CD4-positive, alpha-beta T cell treated with Interleukin-10 for 1 hour (primary cell): ENCODE data around the gene COL5A2.

ENCODE experiments used
- DNase-seq: peaks from one replicate; pipeline ENCODE4 v3.0.0-alpha.2; 2020

Gene COL5A2

GRCh38 chr2:189046320-189046719 is 133.2 kb downstream of the COL5A2 start:
- no peak for DNase-seq

- no peak for DNase-seq
Measured at GRCh38 chr2:189045836-189046235, 133.7 kb downstream of the COL5A2 start.

- no peak for DNase-seq
Measured at GRCh38 chr2:189037518-189037917, 142.0 kb downstream of the COL5A2 start.

- DNase-seq = no peak
Measured at GRCh38 chr2:189024901-189025618, 154.5 kb downstream of the COL5A2 start.

GRCh38 chr2:189022492-189022891 is 157.1 kb downstream of the COL5A2 start:
- no peak for DNase-seq

GRCh38 chr2:189022053-189022481 is 157.5 kb downstream of the COL5A2 start:
- no peak for DNase-seq

GRCh38 chr2:189020179-189020578 is 159.4 kb downstream of the COL5A2 start:
- no peak for DNase-seq

- no peak for DNase-seq
Measured at GRCh38 chr2:189018631-189019030, 160.9 kb downstream of the COL5A2 start.

- DNase-seq = no peak
Measured at GRCh38 chr2:189016311-189016861, 163.2 kb downstream of the COL5A2 start.

GRCh38 chr2:189015359-189015758 is 164.2 kb downstream of the COL5A2 start:
- no peak for DNase-seq

GRCh38 chr2:189014449-189015138 is 165.0 kb downstream of the COL5A2 start:
- DNase-seq = no peak

- no peak for DNase-seq
Measured at GRCh38 chr2:189013671-189014448, 165.7 kb downstream of the COL5A2 start.

GRCh38 chr2:189013031-189013430 is 166.5 kb downstream of the COL5A2 start:
- no peak for DNase-seq

GRCh38 chr2:189012351-189012750 is 167.2 kb downstream of the COL5A2 start:
- no peak for DNase-seq

- no peak for DNase-seq
Measured at GRCh38 chr2:189010536-189010935, 169.0 kb downstream of the COL5A2 start.

GRCh38 chr2:189008555-189009262 is 170.9 kb downstream of the COL5A2 start:
- no peak for DNase-seq

GRCh38 chr2:189002079-189002478 is 177.5 kb downstream of the COL5A2 start:
- no peak for DNase-seq

- DNase-seq = no peak
Measured at GRCh38 chr2:189000221-189000620, 179.3 kb downstream of the COL5A2 start.

- DNase-seq = no peak
Measured at GRCh38 chr2:188997263-188997662, 182.3 kb downstream of the COL5A2 start.

- DNase-seq = no peak
Measured at GRCh38 chr2:188993247-188993646, 186.3 kb downstream of the COL5A2 start.

- DNase-seq = no peak
Measured at GRCh38 chr2:188986839-188987238, 192.7 kb downstream of the COL5A2 start.

GRCh38 chr2:188984680-188985079 is 194.9 kb downstream of the COL5A2 start:
- no peak for DNase-seq

GRCh38 chr2:188984065-188984491 is 195.5 kb downstream of the COL5A2 start:
- DNase-seq = no peak
